SK-N-SH (cell line): ENCODE data around the gene HSPA5. TPM values are rescaled to one million over a fixed set of nuclear protein-coding genes. Genes with fewer than 3 reads are reported as not detected.

Experiments used
- CTCF ChIA-PET: fragments of 300-600, 350-600 bp; formaldehyde crosslinking; extraction: SDS; loops from one replicate; lab custom pipeline; 2021; lab: Yijun Ruan, JAX
- POLR2A ChIA-PET: fragments of 350-600 bp; sonication (Branson Sonifier 250); formaldehyde crosslinking; extraction: SDS; loops from one replicate; lab custom pipeline; 2020; ENCODE audit warnings: antibody characterized with exemption, inconsistent platforms; lab: Yijun Ruan, JAX
- DNase-seq: peaks from one replicate; pipeline ENCODE4 v3.0.0; 2012
- H2AFZ ChIP-seq: fragments of 200-600 bp; sonication (generic); 2 replicates; pipeline ENCODE4 v1.8.1; 2016; ENCODE audit warnings: antibody characterized with exemption, mild to moderate bottlenecking, low read depth
- H3F3A ChIP-seq: fragments of 200-600 bp; sonication (generic); replicated peaks from 2 replicates; pipeline ENCODE3; 2016; ENCODE audit warnings: antibody characterized with exemption, mild to moderate bottlenecking; ENCODE audit not compliant: insufficient read depth
- H3K27ac ChIP-seq, 2 experiments: fragments of 200-500 bp in 1 of 2; fragments of 200-600 bp in 1 of 2; sonication (Bioruptor generic) in 1 of 2; sonication (generic), shearing (Covaris generic) in 1 of 2; 2 replicates each; pipeline versions ENCODE4 v1.5.1 to v1.6.1; 2014 to 2016; ENCODE audit warnings: low read depth in 2 of 2, inconsistent platforms in 1 of 2, low read length in 1 of 2, mild to moderate bottlenecking in 1 of 2, mixed read lengths in 1 of 2
- H3K27me3 ChIP-seq: fragments of 200-600 bp; sonication (generic), shearing (Covaris generic); 2 replicates; pipeline ENCODE4 v1.6.1; 2016; ENCODE audit warnings: mixed run types; ENCODE audit not compliant: insufficient read depth
- H3K36me3 ChIP-seq, 2 experiments: fragments of 200-500 bp in 1 of 2; fragments of 200-600 bp in 1 of 2; sonication (Bioruptor generic) in 1 of 2; sonication (generic) in 1 of 2; replicated peaks in 1 of 2; 2 replicates each; pipeline versions ENCODE3 to v1.5.1; 2014 to 2016; ENCODE audit warnings: low read length in 1 of 2, mild to moderate bottlenecking in 1 of 2; ENCODE audit not compliant: insufficient read depth in 2 of 2, control insufficient read depth in 1 of 2
- H3K4me1 ChIP-seq, 2 experiments: fragments of 200-500 bp in 1 of 2; fragments of 200-600 bp in 1 of 2; sonication (Bioruptor generic) in 1 of 2; sonication (generic), shearing (Covaris generic) in 1 of 2; 2 replicates each; pipeline versions ENCODE4 v1.5.1 to v1.6.1; 2014 to 2016; ENCODE audit warnings: low read depth in 1 of 2, low read length in 1 of 2, mixed run types in 1 of 2; ENCODE audit not compliant: insufficient read depth in 2 of 2, control insufficient read depth in 1 of 2
- H3K4me2 ChIP-seq: fragments of 200-600 bp; sonication (generic), shearing (Covaris generic); 2 replicates; pipeline ENCODE4 v1.6.1; 2017; ENCODE audit warnings: mixed run types
- H3K4me3 ChIP-seq, 2 experiments: fragments of 200-500 bp in 1 of 2; fragments of 200-600 bp in 1 of 2; sonication (Bioruptor generic) in 1 of 2; sonication (generic), shearing (Covaris generic) in 1 of 2; 2 replicates each; pipeline versions ENCODE4 v1.5.1 to v1.8.1; 2014 to 2016; ENCODE audit warnings: low read depth in 2 of 2, inconsistent platforms in 1 of 2, low read length in 1 of 2, mild to moderate bottlenecking in 1 of 2, mixed read lengths in 1 of 2, moderate library complexity in 1 of 2
- H3K79me2 ChIP-seq: fragments of 200-600 bp; sonication (generic); 2 replicates; pipeline ENCODE4 v1.8.1; 2017; ENCODE audit warnings: mild to moderate bottlenecking; ENCODE audit not compliant: insufficient read depth
- H3K9ac ChIP-seq: fragments of 200-600 bp; sonication (generic); 2 replicates; pipeline ENCODE4 v1.6.1; 2017; ENCODE audit warnings: mixed run types
- H3K9me2 ChIP-seq: fragments of 200-600 bp; sonication (generic); 2 replicates; pipeline ENCODE4 v1.6.1; 2017; ENCODE audit warnings: mixed run types
- H3K9me3 ChIP-seq: fragments of 200-600 bp; sonication (generic); 2 replicates; pipeline ENCODE4 v1.6.1; 2017; ENCODE audit warnings: mixed run types, mild to moderate bottlenecking, moderate library complexity
- H4K20me1 ChIP-seq: fragments of 200-600 bp; sonication (generic); 2 replicates; pipeline ENCODE4 v1.6.1; 2017; ENCODE audit warnings: mild to moderate bottlenecking, mixed run types; ENCODE audit not compliant: insufficient read depth
- CHD2 ChIP-seq: fragments of 150-350 bp; IDR thresholded peaks from 2 replicates; pipeline ENCODE4 v1.6.1; 2018; ENCODE audit warnings: low read length; ENCODE audit not compliant: partially characterized antibody
- EP300 ChIP-seq, 2 experiments: IDR thresholded peaks; 2 replicates each; pipeline versions ENCODE4 v1.4.0 to v1.6.1; 2012; ENCODE audit warnings: borderline replicate concordance in 1 of 2, low read depth in 1 of 2, low read length in 1 of 2
- FOSL2 ChIP-seq: IDR thresholded peaks from 2 replicates; pipeline ENCODE4 v1.4.0; 2012; ENCODE audit warnings: low read depth, mild to moderate bottlenecking, moderate library complexity, borderline replicate concordance
- FOXJ3 ChIP-seq: sonication (generic); formaldehyde crosslinking; IDR thresholded peaks from 2 replicates; pipeline ENCODE4 v1.5.1; 2020; ENCODE audit warnings: mild to moderate bottlenecking, missing genetic modification reagents
- FOXM1 ChIP-seq: IDR thresholded peaks from 2 replicates; pipeline ENCODE4 v1.4.0; 2012; ENCODE audit warnings: low read depth, mild to moderate bottlenecking
- GATA2 ChIP-seq: sonication (generic); formaldehyde crosslinking; IDR thresholded peaks from 2 replicates; pipeline ENCODE4 v1.5.0; 2020; ENCODE audit warnings: mild to moderate bottlenecking, missing genetic modification reagents
- JUND ChIP-seq: IDR thresholded peaks from 2 replicates; pipeline ENCODE4 v1.4.0; 2012
- NRF1 ChIP-seq: IDR thresholded peaks from 2 replicates; pipeline ENCODE4 v1.6.1; 2012; ENCODE audit warnings: low read depth, mild to moderate bottlenecking, low read length
- POLR2AphosphoS5 ChIP-seq: IDR thresholded peaks from 2 replicates; pipeline ENCODE4 v1.6.1; 2012; ENCODE audit warnings: low read depth, low read length
- RCOR1 ChIP-seq: fragments of 150-350 bp; IDR thresholded peaks from 2 replicates; pipeline ENCODE4 v1.6.1; 2017; ENCODE audit warnings: antibody characterized with exemption, low read length
- RFX5 ChIP-seq: IDR thresholded peaks from 2 replicates; pipeline ENCODE4 v1.6.1; 2012; ENCODE audit warnings: mild to moderate bottlenecking, improper control_type of control experiment, low read length
- SIN3A ChIP-seq: IDR thresholded peaks from 2 replicates; pipeline ENCODE4 v1.6.1; 2012; ENCODE audit warnings: low read depth, mild to moderate bottlenecking, low read length, moderate library complexity, borderline replicate concordance
- SMC3 ChIP-seq: IDR thresholded peaks from 2 replicates; pipeline ENCODE4 v1.6.1; 2012; ENCODE audit warnings: low read depth, low read length, improper control_type of control experiment
- TAF1 ChIP-seq: IDR thresholded peaks from 2 replicates; pipeline ENCODE4 v1.6.1; 2012; ENCODE audit warnings: low read depth, mild to moderate bottlenecking, low read length, moderate library complexity, borderline replicate concordance
- TCF12 ChIP-seq: IDR thresholded peaks from 2 replicates; pipeline ENCODE4 v1.4.0; 2012
- WGBS: methylation state at CpG from one replicate; pipeline ENCODE4 v1.1.6; 2017; ENCODE audit warnings: low lambda C conversion rate; 5-methylcytosine and 5-hydroxymethylcytosine counted together
- polyA plus RNA-seq, 3 experiments: library from polyadenylated mRNA; depleted of rRNA; stranded (reverse); fragments of >200 nt; gene quantifications; 2 replicates each; pipeline ENCODE4 v1.2.3, GENCODE V29; 2012
- TF ChIP-seq, protein P1 (sequence below): IDR thresholded peaks from 2 replicates; pipeline ENCODE4 v1.4.0; 2012; ENCODE audit warnings: low read depth, borderline replicate concordance
- TF ChIP-seq, protein P2 (sequence below): IDR thresholded peaks from 2 replicates; pipeline ENCODE4 v1.6.1; 2012; ENCODE audit warnings: mild to moderate bottlenecking, low read depth, low read length, moderate library complexity
- TF ChIP-seq, protein P3 (sequence below): IDR thresholded peaks from 2 replicates; pipeline ENCODE4 v1.4.0; 2012; ENCODE audit warnings: low read depth, borderline replicate concordance
- TF ChIP-seq, protein P4 (sequence below): IDR thresholded peaks from 2 replicates; pipeline ENCODE4; 2012
- TF ChIP-seq, protein P5 (sequence below): IDR thresholded peaks from 2 replicates; pipeline ENCODE4 v1.4.0; 2012; ENCODE audit warnings: low read depth
- TF ChIP-seq, protein P6 (sequence below): fragments of 200-600 bp; sonication (generic); IDR thresholded peaks from 2 replicates; pipeline ENCODE4 v1.6.1; 2017; ENCODE audit warnings: antibody characterized with exemption, mild to moderate bottlenecking, moderate library complexity

HSPA5 gene
- 226 and 239 TPM in 2 replicates for polyA plus RNA-seq (2012; rRNA removed)
- polyA plus RNA-seq (2012; cell fraction: cytosol; rRNA removed): 226 and 239 TPM in 2 replicates
- polyA plus RNA-seq (2012; cell fraction: nucleus; rRNA removed): 109 and 190 TPM in 2 replicates

DNA sequence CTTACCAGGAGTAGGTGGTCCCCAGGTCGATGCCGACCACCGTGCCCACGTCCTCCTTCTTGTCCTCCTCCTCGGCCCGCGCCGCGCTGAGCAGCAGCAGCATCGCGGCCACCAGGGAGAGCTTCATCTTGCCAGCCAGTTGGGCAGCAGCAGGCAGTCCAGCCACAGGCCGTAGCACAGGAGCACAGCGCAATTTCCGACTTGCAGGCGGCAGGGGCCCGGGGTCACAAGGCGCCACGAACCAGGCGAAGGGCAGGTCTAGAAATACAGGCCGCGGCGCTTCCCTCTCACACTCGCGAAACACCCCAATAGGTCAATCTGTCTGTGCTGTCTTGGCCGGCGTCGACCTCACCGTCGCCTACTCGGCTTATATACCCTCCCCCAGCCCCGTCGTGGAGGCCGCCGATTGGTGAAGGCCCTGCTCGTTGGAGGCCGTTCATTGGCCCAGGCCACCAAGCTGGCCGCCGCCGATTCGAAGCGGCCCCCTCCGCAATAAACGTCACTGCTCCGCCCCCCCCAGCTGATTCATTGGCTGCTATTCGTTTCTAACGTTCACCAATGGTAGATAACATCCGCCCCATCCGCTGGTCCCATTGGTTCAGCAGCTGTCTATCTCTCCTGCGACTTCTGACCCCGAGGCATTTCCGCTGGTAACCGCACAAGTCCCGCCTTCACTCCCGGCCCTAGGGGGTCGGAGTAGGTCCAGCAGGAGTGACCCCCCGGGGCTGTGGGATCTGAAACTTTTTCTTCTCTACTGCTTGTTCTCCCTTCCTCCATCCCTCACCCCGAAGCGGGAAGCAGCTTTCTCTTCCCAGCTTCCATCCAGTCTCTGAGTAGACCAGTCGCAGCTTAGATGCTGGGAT, at the start of gene HSPA5:
TSS of gene HSPA5 (minus strand) at position 344 of the 863 bp plus-strand sequence. CDS start at position 127, 217 bp downstream.
- WGBS: 2% methylated on average over 26 of the region's 59 CpGs
- peak within 1 kb of the TSS; percentile 98 for H3K9ac ChIP-seq
- H3K27ac ChIP-seq: peak within 1 kb of the TSS; percentile 90 to 94
- ChIA-PET CTCF (interaction anchor here (0.7 to 1.2 kb wide), 3 partner anchors 20 to 312 kb away, joined by 3 to 6 read pairs (median 3); partner anchors contain the start of gene GAPVD1), POLR2A (interaction anchor here (0.5 to 2.7 kb wide), 27 partner anchors 8 to 1308 kb away, joined by 3 to 35 read pairs (median 3); partner anchors contain the start of genes GAPVD1, MVB12B and RABEPK)
- H3F3A ChIP-seq: peaks cover 44% of the 10 kb centered on the region
- DNase-seq: peak; percentile 97
- no peaks in the 10 kb centered on the region for H3K9me2 ChIP-seq
- peak within 1 kb of the TSS; percentile 83 to 100 for H3K4me3 ChIP-seq
- H3K4me2 ChIP-seq: peak within 1 kb of the TSS; percentile 93
- no peaks in the 10 kb centered on the region for H3K27me3 ChIP-seq
- peaks cover 20 to 36% of the 10 kb centered on the region in 2 experiments for H3K4me1 ChIP-seq
- peaks cover 59% of the 10 kb centered on the region for H3K79me2 ChIP-seq
- H2AFZ ChIP-seq: no peak within 1 kb of the TSS
- peaks cover 33 to 42% of the 10 kb centered on the region in 2 experiments for H3K36me3 ChIP-seq
- peaks cover 47% of the 10 kb centered on the region for H4K20me1 ChIP-seq
- no peaks in the 10 kb centered on the region for H3K9me3 ChIP-seq
- TF ChIP-seq, protein P1, sequence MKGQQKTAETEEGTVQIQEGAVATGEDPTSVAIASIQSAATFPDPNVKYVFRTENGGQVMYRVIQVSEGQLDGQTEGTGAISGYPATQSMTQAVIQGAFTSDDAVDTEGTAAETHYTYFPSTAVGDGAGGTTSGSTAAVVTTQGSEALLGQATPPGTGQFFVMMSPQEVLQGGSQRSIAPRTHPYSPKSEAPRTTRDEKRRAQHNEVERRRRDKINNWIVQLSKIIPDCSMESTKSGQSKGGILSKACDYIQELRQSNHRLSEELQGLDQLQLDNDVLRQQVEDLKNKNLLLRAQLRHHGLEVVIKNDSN: no peak
- TF ChIP-seq POLR2AphosphoS5 (peak; percentile 99), CHD2 (peak; percentile 94), RFX5 (peak; percentile 84), SMC3 (no peak), SIN3A (peak; percentile 91; the same call in 1 of the 2 replicates), FOXM1 (no peak), FOSL2 (no peak; the same call in 1 of the 2 replicates), FOXJ3 (CRISPR knock-in tag) (no peak), JUND (no peak), GATA2 (no peak), EP300 (IDR thresholded peaks at IDR 0.05; ENCODE audit: borderline replicate concordance in 1 of 2, low read depth in 1 of 2, low read length in 1 of 2) (peak in 1 of 2 experiments; percentile 18; a peak in 1 of 4 replicates), NRF1 (no peak), TAF1 (peak; percentile 93), RCOR1 (peak; percentile 65; the same call in 1 of the 2 replicates), TCF12 (no peak)
- TF ChIP-seq, protein P2, sequence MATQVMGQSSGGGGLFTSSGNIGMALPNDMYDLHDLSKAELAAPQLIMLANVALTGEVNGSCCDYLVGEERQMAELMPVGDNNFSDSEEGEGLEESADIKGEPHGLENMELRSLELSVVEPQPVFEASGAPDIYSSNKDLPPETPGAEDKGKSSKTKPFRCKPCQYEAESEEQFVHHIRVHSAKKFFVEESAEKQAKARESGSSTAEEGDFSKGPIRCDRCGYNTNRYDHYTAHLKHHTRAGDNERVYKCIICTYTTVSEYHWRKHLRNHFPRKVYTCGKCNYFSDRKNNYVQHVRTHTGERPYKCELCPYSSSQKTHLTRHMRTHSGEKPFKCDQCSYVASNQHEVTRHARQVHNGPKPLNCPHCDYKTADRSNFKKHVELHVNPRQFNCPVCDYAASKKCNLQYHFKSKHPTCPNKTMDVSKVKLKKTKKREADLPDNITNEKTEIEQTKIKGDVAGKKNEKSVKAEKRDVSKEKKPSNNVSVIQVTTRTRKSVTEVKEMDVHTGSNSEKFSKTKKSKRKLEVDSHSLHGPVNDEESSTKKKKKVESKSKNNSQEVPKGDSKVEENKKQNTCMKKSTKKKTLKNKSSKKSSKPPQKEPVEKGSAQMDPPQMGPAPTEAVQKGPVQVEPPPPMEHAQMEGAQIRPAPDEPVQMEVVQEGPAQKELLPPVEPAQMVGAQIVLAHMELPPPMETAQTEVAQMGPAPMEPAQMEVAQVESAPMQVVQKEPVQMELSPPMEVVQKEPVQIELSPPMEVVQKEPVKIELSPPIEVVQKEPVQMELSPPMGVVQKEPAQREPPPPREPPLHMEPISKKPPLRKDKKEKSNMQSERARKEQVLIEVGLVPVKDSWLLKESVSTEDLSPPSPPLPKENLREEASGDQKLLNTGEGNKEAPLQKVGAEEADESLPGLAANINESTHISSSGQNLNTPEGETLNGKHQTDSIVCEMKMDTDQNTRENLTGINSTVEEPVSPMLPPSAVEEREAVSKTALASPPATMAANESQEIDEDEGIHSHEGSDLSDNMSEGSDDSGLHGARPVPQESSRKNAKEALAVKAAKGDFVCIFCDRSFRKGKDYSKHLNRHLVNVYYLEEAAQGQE: 0 out of 2 replicates have a peak, but pooled peaks have one; percentile 49
- TF ChIP-seq, protein P3, sequence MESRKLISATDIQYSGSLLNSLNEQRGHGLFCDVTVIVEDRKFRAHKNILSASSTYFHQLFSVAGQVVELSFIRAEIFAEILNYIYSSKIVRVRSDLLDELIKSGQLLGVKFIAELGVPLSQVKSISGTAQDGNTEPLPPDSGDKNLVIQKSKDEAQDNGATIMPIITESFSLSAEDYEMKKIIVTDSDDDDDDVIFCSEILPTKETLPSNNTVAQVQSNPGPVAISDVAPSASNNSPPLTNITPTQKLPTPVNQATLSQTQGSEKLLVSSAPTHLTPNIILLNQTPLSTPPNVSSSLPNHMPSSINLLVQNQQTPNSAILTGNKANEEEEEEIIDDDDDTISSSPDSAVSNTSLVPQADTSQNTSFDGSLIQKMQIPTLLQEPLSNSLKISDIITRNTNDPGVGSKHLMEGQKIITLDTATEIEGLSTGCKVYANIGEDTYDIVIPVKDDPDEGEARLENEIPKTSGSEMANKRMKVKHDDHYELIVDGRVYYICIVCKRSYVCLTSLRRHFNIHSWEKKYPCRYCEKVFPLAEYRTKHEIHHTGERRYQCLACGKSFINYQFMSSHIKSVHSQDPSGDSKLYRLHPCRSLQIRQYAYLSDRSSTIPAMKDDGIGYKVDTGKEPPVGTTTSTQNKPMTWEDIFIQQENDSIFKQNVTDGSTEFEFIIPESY: no peak
- TF ChIP-seq, protein P4, sequence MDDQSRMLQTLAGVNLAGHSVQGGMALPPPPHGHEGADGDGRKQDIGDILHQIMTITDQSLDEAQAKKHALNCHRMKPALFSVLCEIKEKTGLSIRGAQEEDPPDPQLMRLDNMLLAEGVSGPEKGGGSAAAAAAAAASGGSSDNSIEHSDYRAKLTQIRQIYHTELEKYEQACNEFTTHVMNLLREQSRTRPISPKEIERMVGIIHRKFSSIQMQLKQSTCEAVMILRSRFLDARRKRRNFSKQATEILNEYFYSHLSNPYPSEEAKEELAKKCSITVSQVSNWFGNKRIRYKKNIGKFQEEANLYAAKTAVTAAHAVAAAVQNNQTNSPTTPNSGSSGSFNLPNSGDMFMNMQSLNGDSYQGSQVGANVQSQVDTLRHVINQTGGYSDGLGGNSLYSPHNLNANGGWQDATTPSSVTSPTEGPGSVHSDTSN: peak; percentile 99
- TF ChIP-seq, protein P5, sequence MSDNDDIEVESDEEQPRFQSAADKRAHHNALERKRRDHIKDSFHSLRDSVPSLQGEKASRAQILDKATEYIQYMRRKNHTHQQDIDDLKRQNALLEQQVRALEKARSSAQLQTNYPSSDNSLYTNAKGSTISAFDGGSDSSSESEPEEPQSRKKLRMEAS: 0 out of 2 replicates have a peak, but pooled peaks have one; percentile 13
- TF ChIP-seq, protein P6, sequence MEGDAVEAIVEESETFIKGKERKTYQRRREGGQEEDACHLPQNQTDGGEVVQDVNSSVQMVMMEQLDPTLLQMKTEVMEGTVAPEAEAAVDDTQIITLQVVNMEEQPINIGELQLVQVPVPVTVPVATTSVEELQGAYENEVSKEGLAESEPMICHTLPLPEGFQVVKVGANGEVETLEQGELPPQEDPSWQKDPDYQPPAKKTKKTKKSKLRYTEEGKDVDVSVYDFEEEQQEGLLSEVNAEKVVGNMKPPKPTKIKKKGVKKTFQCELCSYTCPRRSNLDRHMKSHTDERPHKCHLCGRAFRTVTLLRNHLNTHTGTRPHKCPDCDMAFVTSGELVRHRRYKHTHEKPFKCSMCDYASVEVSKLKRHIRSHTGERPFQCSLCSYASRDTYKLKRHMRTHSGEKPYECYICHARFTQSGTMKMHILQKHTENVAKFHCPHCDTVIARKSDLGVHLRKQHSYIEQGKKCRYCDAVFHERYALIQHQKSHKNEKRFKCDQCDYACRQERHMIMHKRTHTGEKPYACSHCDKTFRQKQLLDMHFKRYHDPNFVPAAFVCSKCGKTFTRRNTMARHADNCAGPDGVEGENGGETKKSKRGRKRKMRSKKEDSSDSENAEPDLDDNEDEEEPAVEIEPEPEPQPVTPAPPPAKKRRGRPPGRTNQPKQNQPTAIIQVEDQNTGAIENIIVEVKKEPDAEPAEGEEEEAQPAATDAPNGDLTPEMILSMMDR: no peak; the same call in 1 of the 2 replicates
